GM12892 (cell line): ENCODE measurements around the gene ATAD3B.

Experiments used
- POLR2A ChIP-seq: IDR thresholded peaks from 2 replicates; pipeline ENCODE4 v1.6.1; 2011; ENCODE audit warnings: low read depth, low read length, control low read depth
- POLR2AphosphoS5 ChIP-seq: IDR thresholded peaks from 2 replicates; pipeline ENCODE4 v1.6.1; 2011; ENCODE audit warnings: low read depth, low read length, control low read depth
- TAF1 ChIP-seq: IDR thresholded peaks from 2 replicates; pipeline ENCODE4 v1.6.1; 2011; ENCODE audit warnings: low read depth, mild to moderate bottlenecking, control low read depth, low read length, borderline replicate concordance

GRCh38 chr1:1438531-1439381 lies 32.8 kb upstream of the ATAD3B start:
- TF ChIP-seq POLR2A (no peak), POLR2AphosphoS5 (no peak), TAF1 (no peak)
